GM12801 (cell line): ENCODE measurements around the gene ARSH.

Source experiments
- CTCF ChIP-seq: IDR thresholded peaks from one replicate; pipeline ENCODE4 v1.5.1; 2011; ENCODE audit warnings: control low read depth; ENCODE audit not compliant: insufficient read length; ENCODE audit errors: extremely low read depth

ARSH gene

GRCh38 chrX:3006495-3006894 is at the start of gene ARSH:
Gene ARSH (plus strand): TSS chrX:3006546. CDS start chrX:3006613, 67 bp downstream.
- no peak for TF ChIP-seq CTCF

GRCh38 chrX:2958199-2958598 is 48.1 kb upstream of the ARSH start:
- TF ChIP-seq CTCF: no peak

GRCh38 chrX:2960861-2961515 is 45.4 kb upstream of the ARSH start:
- TF ChIP-seq CTCF: no peak

- no peak for TF ChIP-seq CTCF
Measured at GRCh38 chrX:2962381-2962780, 44.0 kb upstream of the ARSH start.

GRCh38 chrX:2965965-2966364 is 40.4 kb upstream of the ARSH start:
- TF ChIP-seq CTCF: no peak

GRCh38 chrX:2967012-2967411 is 39.3 kb upstream of the ARSH start:
- TF ChIP-seq CTCF: no peak

- TF ChIP-seq CTCF: no peak
Measured at GRCh38 chrX:2967584-2967983, 38.8 kb upstream of the ARSH start.
